Brain microvascular endothelial cell (primary cell): ENCODE data around the gene EXOC4.

Source experiments
- DNase-seq: peaks from one replicate; pipeline ENCODE4 v3.0.0-alpha.2; 2020
- H3K27ac ChIP-seq: fragments of 250-450 bp; sonication (Bioruptor Pico); 2 replicates; pipeline ENCODE4 v1.5.1; 2020; ENCODE audit warnings: mild to moderate bottlenecking, moderate library complexity
- H3K27me3 ChIP-seq: fragments of 250-450 bp; sonication (Bioruptor Pico); replicated peaks from 2 replicates; pipeline ENCODE4 v1.5.1; 2020; ENCODE audit warnings: mild to moderate bottlenecking
- H3K36me3 ChIP-seq: fragments of 250-450 bp; sonication (Bioruptor Pico); replicated peaks from 2 replicates; pipeline ENCODE4 v1.5.1; 2020; ENCODE audit warnings: mild to moderate bottlenecking
- H3K4me3 ChIP-seq: 2 replicates; pipeline ENCODE4 v1.5.1; 2011; ENCODE audit warnings: low read depth, mild to moderate bottlenecking, control low read depth, low read length, moderate library complexity
- CTCF ChIP-seq: IDR thresholded peaks from 2 replicates; pipeline ENCODE4 v1.5.1; 2011; ENCODE audit warnings: low read depth, mild to moderate bottlenecking, moderate library complexity, low read length, control low read depth, inconsistent platforms; ENCODE audit errors: missing control alignments
- in situ Hi-C: cut with HindIII; loops from 2 replicates; pipeline ENCODE4 v1.10.0; 2017; ENCODE audit warnings: low sequenced_read_pairs, low pct_ligation_motif_present

The EXOC4 gene

GRCh38 chr7:133675510-133676218, 422.8 kb downstream of the EXOC4 start:
- Histone ChIP-seq H3K4me3 (no peak overlapping the region), H3K27ac (no peak overlapping the region), H3K27me3 (no peaks in the 10 kb centered on the region), H3K36me3 (no peaks in the 10 kb centered on the region)
- no peak for TF ChIP-seq CTCF
- no peak for DNase-seq
- in situ Hi-C loops: no loop called here

DNA sequence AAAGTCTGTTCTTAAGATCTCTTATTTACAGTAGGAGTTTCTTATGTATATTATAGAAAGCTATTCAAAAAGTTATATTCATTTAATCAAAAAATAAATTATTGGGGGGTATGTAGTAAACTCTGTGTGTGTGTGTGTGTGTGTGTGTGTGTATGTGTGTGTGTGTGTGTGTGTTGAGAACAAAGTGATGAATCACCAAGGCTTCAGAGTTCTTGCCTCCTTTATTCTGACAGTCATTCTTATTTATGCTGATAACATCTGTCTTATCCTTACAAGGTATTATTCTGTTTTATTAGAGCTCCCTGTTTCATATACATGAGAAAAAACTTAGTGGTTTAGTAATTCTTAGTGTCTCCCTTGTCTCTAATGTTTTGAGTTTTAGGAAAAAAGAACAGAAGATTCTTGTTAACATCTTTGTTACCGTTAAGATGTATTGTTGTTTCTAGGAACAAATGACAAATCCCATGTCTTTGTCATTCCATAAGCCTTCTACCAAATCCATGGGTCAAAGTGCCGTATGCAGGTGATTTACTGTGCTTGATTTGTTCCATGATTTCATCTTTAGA, 424.0 kb downstream of the EXOC4 start:
- no peak for TF ChIP-seq CTCF
- in situ Hi-C loops: no loop called here
- peak; percentile 55 for DNase-seq
- no peak overlapping the region for H3K27ac ChIP-seq
- no peaks in the 10 kb centered on the region for H3K36me3 ChIP-seq
- H3K4me3 ChIP-seq: no peak overlapping the region
- no peaks in the 10 kb centered on the region for H3K27me3 ChIP-seq

- no peak overlapping the region for H3K4me3 ChIP-seq
- DNase-seq: no peak
- in situ Hi-C loops: no loop called here
- H3K27ac ChIP-seq: no peak overlapping the region
- no peaks in the 10 kb centered on the region for H3K36me3 ChIP-seq
- TF ChIP-seq CTCF: no peak
- no peaks in the 10 kb centered on the region for H3K27me3 ChIP-seq
Observed at GRCh38 chr7:133678137-133678814, 425.4 kb downstream of the EXOC4 start.

- no peak overlapping the region for H3K27ac ChIP-seq
- no peaks in the 10 kb centered on the region for H3K27me3 ChIP-seq
- in situ Hi-C loops: no loop called here
- DNase-seq: no peak
- TF ChIP-seq CTCF: no peak
- H3K36me3 ChIP-seq: no peaks in the 10 kb centered on the region
- H3K4me3 ChIP-seq: no peak overlapping the region
Observed at GRCh38 chr7:133679977-133680376, 427.1 kb downstream of the EXOC4 start.

DNA sequence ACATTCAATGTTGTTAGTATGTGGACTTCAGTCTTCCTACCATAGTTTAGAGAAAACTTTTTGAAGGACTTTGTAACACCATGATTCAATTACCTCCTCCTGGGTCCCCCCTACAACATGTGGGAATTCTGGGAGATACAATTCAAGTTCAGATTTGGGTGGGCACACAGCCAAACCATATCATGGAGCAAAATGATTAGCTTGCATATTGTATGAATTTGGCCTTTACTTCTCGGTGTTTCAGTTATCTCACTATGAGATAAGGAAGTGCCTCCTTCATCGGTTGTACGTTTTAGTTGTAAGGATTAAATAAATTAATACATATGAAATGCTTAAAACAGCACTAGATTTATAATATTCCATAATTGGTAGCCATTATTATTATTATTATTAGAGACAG, 428.7 kb downstream of the EXOC4 start:
- Histone ChIP-seq H3K27ac (no peak overlapping the region), H3K27me3 (no peaks in the 10 kb centered on the region), H3K36me3 (no peaks in the 10 kb centered on the region), H3K4me3 (no peak overlapping the region)
- in situ Hi-C loops: no loop called here
- TF ChIP-seq CTCF: no peak
- no peak for DNase-seq
